Measurements from ENCODE around the gene ASIC3. TPM values are rescaled to one million over a fixed set of nuclear protein-coding genes. Genes with fewer than 3 reads are reported as not detected.

The ASIC3 gene
- polyA plus RNA-seq, 2 of the 4 experiments (the other 2 are of a cell fraction): 4.1 to 9.8 TPM

GRCh38 chr7:151056666-151057505, 8.6 kb downstream of the ASIC3 start:
- ATAC-seq: no peak
- Histone ChIP-seq H3K27ac (peak overlapping the region; percentile 75 to 99), H3K4me3 (peak overlapping the region; percentile 61), H3K4me1 (peaks cover 22% of the 10 kb centered on the region), H3K4me2 (peak overlapping the region; percentile 88), H3K9me3 (no peaks in the 10 kb centered on the region)
- CTCF ChIA-PET: interaction anchor here (0.6 to 1.7 kb wide), 4 partner anchors 11 to 54 kb away, joined by 3 to 5 read pairs (median 3); partner anchors contain the start of gene ABCB8
- FAIRE-seq: no peak
- POLR2A ChIA-PET: interaction anchor here (1.0 kb wide), 1 partner anchor 18 kb away, joined by 3 read pairs; no protein-coding TSS in a partner anchor
- no peak for DNase-seq (ENCODE audit: low read depth in 1 of 2, low spot score in 1 of 2)
- WGBS (ENCODE audit: missing lambda C conversion rate): 78% methylated on average over 25 of the region's 29 CpGs
- no peak for TF ChIP-seq POLR2AphosphoS2 (conservative IDR thresholded peaks at IDR 0.05; ENCODE audit: low read length)
- no peak for TF ChIP-seq RAD21 (conservative IDR thresholded peaks at IDR 0.05 in 1 of 2, IDR thresholded peaks at IDR 0.05 in 1 of 2)
- no peak for TF ChIP-seq FOSB (CRISPR knock-in tag; IDR thresholded peaks at IDR 0.05)
- TF ChIP-seq EP300 (IDR thresholded peaks at IDR 0.05): no peak
- TF ChIP-seq CHD4 (IDR thresholded peaks at IDR 0.05; ENCODE audit: borderline replicate concordance): no peak
- no peak for TF ChIP-seq POLR2A (IDR thresholded peaks at IDR 0.05; ENCODE audit: low read length)
- no peak for TF ChIP-seq NFE2L2 (conservative IDR thresholded peaks at IDR 0.05; ENCODE audit: low read length)
- no peak for TF ChIP-seq CBX8 (IDR thresholded peaks at IDR 0.05)
- TF ChIP-seq ZNF302 (CRISPR knock-in tag; IDR thresholded peaks at IDR 0.05): no peak
- TF ChIP-seq, protein P1, sequence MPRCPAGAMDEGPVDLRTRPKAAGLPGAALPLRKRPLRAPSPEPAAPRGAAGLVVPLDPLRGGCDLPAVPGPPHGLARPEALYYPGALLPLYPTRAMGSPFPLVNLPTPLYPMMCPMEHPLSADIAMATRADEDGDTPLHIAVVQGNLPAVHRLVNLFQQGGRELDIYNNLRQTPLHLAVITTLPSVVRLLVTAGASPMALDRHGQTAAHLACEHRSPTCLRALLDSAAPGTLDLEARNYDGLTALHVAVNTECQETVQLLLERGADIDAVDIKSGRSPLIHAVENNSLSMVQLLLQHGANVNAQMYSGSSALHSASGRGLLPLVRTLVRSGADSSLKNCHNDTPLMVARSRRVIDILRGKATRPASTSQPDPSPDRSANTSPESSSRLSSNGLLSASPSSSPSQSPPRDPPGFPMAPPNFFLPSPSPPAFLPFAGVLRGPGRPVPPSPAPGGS (IDR thresholded peaks at IDR 0.05): no peak
- no peak for TF ChIP-seq RARB (CRISPR knock-in tag; IDR thresholded peaks at IDR 0.05)

GRCh38 chr7:151057506-151057988, 9.2 kb downstream of the ASIC3 start, which contains the start of gene CDK5:
CDK5 (minus strand) TSS chr7:151057897; CDS start chr7:151057848, 49 bp downstream.
- CTCF ChIA-PET: interaction anchor here (1.0 to 4.0 kb wide), 3 partner anchors 11 to 53 kb away, joined by 3 to 14 read pairs (median 5); partner anchors contain the start of gene ABCB8
- no peak for TF ChIP-seq ZC3H11A (IDR thresholded peaks at IDR 0.05)
- no peak for TF ChIP-seq NR3C1 (IDR thresholded peaks at IDR 0.05)
- 0 out of 2 replicates have a peak, but pooled peaks have one; percentile 22 for TF ChIP-seq POLR2A (IDR thresholded peaks at IDR 0.05; ENCODE audit: low read length)
- no peak for TF ChIP-seq ZNF302 (CRISPR knock-in tag; IDR thresholded peaks at IDR 0.05)
- TF ChIP-seq CEBPB (IDR thresholded peaks at IDR 0.05): no peak
- TF ChIP-seq GATA3 (IDR thresholded peaks at IDR 0.05; ENCODE audit: borderline replicate concordance): no peak
- peak in 1 of 2 experiments; percentile 4; a peak in 3 of 6 replicates for ATAC-seq

DNA sequence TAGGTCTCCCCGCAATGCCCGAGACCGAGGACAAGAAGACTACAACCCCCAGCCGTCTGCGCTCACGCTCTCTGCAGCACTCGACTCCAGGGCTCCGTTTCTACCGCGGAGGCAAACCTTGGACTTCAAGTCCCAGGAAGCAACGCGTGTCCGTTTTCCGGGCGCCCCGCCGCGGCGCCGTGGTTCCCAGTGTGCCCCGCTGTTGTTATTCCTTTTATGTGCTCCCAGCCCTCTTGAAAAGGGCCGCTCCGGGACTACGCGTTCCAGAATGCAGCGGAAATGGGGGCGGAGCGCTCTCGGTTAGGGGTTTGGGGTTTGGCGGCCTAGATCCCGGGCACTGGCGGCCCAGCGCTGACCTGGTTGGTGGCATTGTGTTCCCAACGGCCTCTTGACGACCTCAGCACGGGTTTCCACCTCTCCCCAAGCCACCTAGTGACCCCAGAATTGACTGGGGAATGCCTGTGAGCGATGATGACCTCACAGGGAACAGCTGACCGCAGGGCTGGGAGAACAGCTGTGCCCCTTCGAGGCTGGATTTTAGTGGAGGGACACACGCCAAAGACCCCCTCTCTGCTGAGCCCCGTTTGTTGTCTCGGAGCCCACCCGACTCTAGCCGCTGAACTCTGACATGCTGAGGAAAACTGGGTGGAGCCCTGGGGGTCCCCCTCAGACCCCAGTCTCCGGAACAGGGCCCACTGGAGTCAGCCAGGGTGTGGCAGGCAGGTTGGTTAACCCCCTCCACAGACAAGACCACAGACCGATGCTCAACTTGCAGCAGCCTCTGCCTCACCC, 9.9 kb downstream of the ASIC3 start:
- FAIRE-seq (no peak), ATAC-seq (peak; percentile 54 to 82), DNase-seq (ENCODE audit: low read depth in 1 of 2, low spot score in 1 of 2) (peak; percentile 99 to 100)
- Histone ChIP-seq H3K4me2 (peak overlapping the region; percentile 92), H3K4me1 (peaks cover 24% of the 10 kb centered on the region), H3K27ac (peak overlapping the region; percentile 99), H3K9me3 (no peaks in the 10 kb centered on the region), H3K4me3 (peak overlapping the region; percentile 86)
- CTCF ChIA-PET: interaction anchor here (0.6 to 4.0 kb wide), 9 partner anchors 13 to 691 kb away, joined by 3 to 14 read pairs (median 5); partner anchors contain the start of gene ABCB8
- POLR2A ChIA-PET: interaction anchor here (1.0 to 1.4 kb wide), 3 partner anchors 19 to 30 kb away, joined by 3 to 4 read pairs (median 4); partner anchors contain the start of genes ABCB8 and FASTK
- under 1% methylated on average over 35 of the region's 46 CpGs for WGBS (ENCODE audit: missing lambda C conversion rate)
- TF ChIP-seq, protein P1 (IDR thresholded peaks at IDR 0.05): 0 out of 3 replicates have a peak, but pooled peaks have one; percentile 12
- no peak for TF ChIP-seq NFE2L2 (conservative IDR thresholded peaks at IDR 0.05; ENCODE audit: low read length)
- no peak for TF ChIP-seq HOXB13 (CRISPR knock-in tag; IDR thresholded peaks at IDR 0.05; ENCODE audit: low read depth)
- no peak for TF ChIP-seq CHD4 (IDR thresholded peaks at IDR 0.05; ENCODE audit: borderline replicate concordance)
- no peak for TF ChIP-seq REST (IDR thresholded peaks at IDR 0.05)
- no peak for TF ChIP-seq NR3C1 (IDR thresholded peaks at IDR 0.05)
- no peak for TF ChIP-seq RARB (CRISPR knock-in tag; IDR thresholded peaks at IDR 0.05)
- TF ChIP-seq ZFP36 (IDR thresholded peaks at IDR 0.05; ENCODE audit: borderline replicate concordance, partially characterized antibody): no peak
- TF ChIP-seq MYC (IDR thresholded peaks at IDR 0.05; ENCODE audit: borderline replicate concordance, low read length): 0 out of 2 replicates have a peak, but pooled peaks have one; percentile 6
- TF ChIP-seq MAFK (IDR thresholded peaks at IDR 0.05; ENCODE audit: partially characterized antibody): no peak
- no peak for TF ChIP-seq CHD2 (IDR thresholded peaks at IDR 0.05; ENCODE audit: low read length, partially characterized antibody)
- TF ChIP-seq FOSB (CRISPR knock-in tag; IDR thresholded peaks at IDR 0.05): no peak
- TF ChIP-seq SMC3 (IDR thresholded peaks at IDR 0.05): no peak
- TF ChIP-seq BHLHE40 (IDR thresholded peaks at IDR 0.05; ENCODE audit: low read depth, low read length): no peak

More at GRCh38 chr7:151057506-151057988, 9.2 kb downstream of the ASIC3 start, which contains the start of gene CDK5:
- Histone ChIP-seq H3K4me1 (peaks cover 24% of the 10 kb centered on the region), H3K9me3 (no peaks in the 10 kb centered on the region), H3K4me3 (peak within 1 kb of the TSS; percentile 86), H3K4me2 (peak within 1 kb of the TSS; percentile 92), H3K27ac (peak within 1 kb of the TSS; percentile 99)
- FAIRE-seq (no peak), DNase-seq (ENCODE audit: low read depth in 1 of 2, low spot score in 1 of 2) (peak in 1 of 2 experiments; percentile 48)
- 1% methylated on average over 30 of the region's 30 CpGs for WGBS (ENCODE audit: missing lambda C conversion rate)
- POLR2A ChIA-PET: interaction anchor here (1.0 to 1.4 kb wide), 3 partner anchors 18 to 29 kb away, joined by 3 to 4 read pairs (median 4); partner anchors contain the start of genes ABCB8 and FASTK

All from A549 (cell line).